ENCODE measurements around the gene ACOT2. TPM values are rescaled to one million over a fixed set of nuclear protein-coding genes. Genes with fewer than 3 reads are reported as not detected.

The ACOT2 gene
- total and polyA plus RNA-seq, 4 donors: 22.4 to 61.9 (median 31.6) TPM

GRCh38 chr14:73591690-73592449 is 22.9 kb downstream of the ACOT2 start, which contains the start of gene ACOT4:
Gene ACOT4 (plus strand): TSS chr14:73591873. CDS start chr14:73591960, 87 bp downstream.
- no peak for TF ChIP-seq CTCF (IDR thresholded peaks at IDR 0.05; ENCODE audit: control extremely low read depth, extremely low read depth)
- WGBS, 2 donors: 2% methylated on average over 79 to 89 of the region's 89 CpGs
- peaks cover 0 to 4% (median 0%) of the 10 kb centered on the region in 5 donors for H3K4me1 ChIP-seq (ENCODE audit: control insufficient read depth in 5 of 5, insufficient read depth in 5 of 5, low read length in 5 of 5)
- ATAC-seq (ENCODE audit: insufficient read depth, low FRiP score) (peak; percentile 91), DNase-seq (peak; percentile 42 to 66 (median 42))
- peak within 1 kb of the TSS; percentile 32 to 39 for H3K9ac ChIP-seq (ENCODE audit: insufficient read depth in 1 of 2, low read length in 2 of 2)
- peaks cover 0 to 1% (median 0%) of the 10 kb centered on the region in 4 donors for H3K36me3 ChIP-seq (ENCODE audit: control insufficient read depth in 4 of 4, insufficient read depth in 4 of 4, low read length in 4 of 4)
- H3K27me3 ChIP-seq (ENCODE audit: control insufficient read depth in 3 of 3, insufficient read depth in 3 of 3, low read length in 2 of 3): no peaks in the 10 kb centered on the region
- no peaks in the 10 kb centered on the region for H3K9me3 ChIP-seq (ENCODE audit: control insufficient read depth in 4 of 4, insufficient read depth in 3 of 4, low read length in 3 of 4)
- H3K27ac ChIP-seq (ENCODE audit: low read depth in 1 of 2, low read length in 1 of 2): no peak within 1 kb of the TSS
- peak within 1 kb of the TSS; percentile 49 for H3K4me3 ChIP-seq

GRCh38 chr14:73594491-73594890 is 25.5 kb downstream of the ACOT2 start:
- Histone ChIP-seq H3K4me3 (no peak overlapping the region), H3K4me1 (ENCODE audit: control insufficient read depth in 5 of 5, insufficient read depth in 5 of 5, low read length in 5 of 5) (peaks cover 0 to 4% (median 0%) of the 10 kb centered on the region in 5 donors), H3K9me3 (ENCODE audit: control insufficient read depth in 4 of 4, insufficient read depth in 3 of 4, low read length in 3 of 4) (no peaks in the 10 kb centered on the region), H3K27me3 (ENCODE audit: control insufficient read depth in 3 of 3, insufficient read depth in 3 of 3, low read length in 2 of 3) (no peaks in the 10 kb centered on the region), H3K36me3 (ENCODE audit: control insufficient read depth in 4 of 4, insufficient read depth in 4 of 4, low read length in 4 of 4) (peaks cover 0 to 1% (median 0%) of the 10 kb centered on the region in 4 donors), H3K27ac (ENCODE audit: low read depth in 1 of 2, low read length in 1 of 2) (no peak overlapping the region), H3K9ac (ENCODE audit: insufficient read depth in 1 of 2, low read length in 2 of 2) (no peak overlapping the region)
- DNase-seq (no peak), ATAC-seq (ENCODE audit: insufficient read depth, low FRiP score) (no peak)
- TF ChIP-seq CTCF (IDR thresholded peaks at IDR 0.05; ENCODE audit: control extremely low read depth, extremely low read depth): no peak
- WGBS, 2 donors: 97 to 99% methylated on average over 9 of the region's 9 CpGs

- ATAC-seq (ENCODE audit: insufficient read depth, low FRiP score): no peak
- no peak overlapping the region for H3K27ac ChIP-seq (ENCODE audit: low read depth in 1 of 2, low read length in 1 of 2)
- peaks cover 0 to 1% (median 0%) of the 10 kb centered on the region in 4 donors for H3K36me3 ChIP-seq (ENCODE audit: control insufficient read depth in 4 of 4, insufficient read depth in 4 of 4, low read length in 4 of 4)
Measured at GRCh38 chr14:73599499-73599898, 30.5 kb downstream of the ACOT2 start.

More at GRCh38 chr14:73599499-73599898, 30.5 kb downstream of the ACOT2 start:
- H3K9ac ChIP-seq (ENCODE audit: insufficient read depth in 1 of 2, low read length in 2 of 2): no peak overlapping the region
- no peaks in the 10 kb centered on the region for H3K4me1 ChIP-seq (ENCODE audit: control insufficient read depth in 5 of 5, insufficient read depth in 5 of 5, low read length in 5 of 5)
- no peak for DNase-seq
- H3K9me3 ChIP-seq (ENCODE audit: control insufficient read depth in 4 of 4, insufficient read depth in 3 of 4, low read length in 3 of 4): no peaks in the 10 kb centered on the region
- H3K4me3 ChIP-seq: no peak overlapping the region
- no peak for TF ChIP-seq CTCF (IDR thresholded peaks at IDR 0.05; ENCODE audit: control extremely low read depth, extremely low read depth)
- H3K27me3 ChIP-seq (ENCODE audit: control insufficient read depth in 3 of 3, insufficient read depth in 3 of 3, low read length in 2 of 3): no peaks in the 10 kb centered on the region

All from lung (tissue), 12 donors.